NCI-H1694 treated with DMSO at 0.1 percent for 48 hours (cell line): ENCODE data around the gene LDB1.

Source experiments
- DNase-seq: peaks from one replicate; lab custom pipeline; 2025; lab: John Stamatoyannopoulos, UW

The LDB1 gene

DNA sequence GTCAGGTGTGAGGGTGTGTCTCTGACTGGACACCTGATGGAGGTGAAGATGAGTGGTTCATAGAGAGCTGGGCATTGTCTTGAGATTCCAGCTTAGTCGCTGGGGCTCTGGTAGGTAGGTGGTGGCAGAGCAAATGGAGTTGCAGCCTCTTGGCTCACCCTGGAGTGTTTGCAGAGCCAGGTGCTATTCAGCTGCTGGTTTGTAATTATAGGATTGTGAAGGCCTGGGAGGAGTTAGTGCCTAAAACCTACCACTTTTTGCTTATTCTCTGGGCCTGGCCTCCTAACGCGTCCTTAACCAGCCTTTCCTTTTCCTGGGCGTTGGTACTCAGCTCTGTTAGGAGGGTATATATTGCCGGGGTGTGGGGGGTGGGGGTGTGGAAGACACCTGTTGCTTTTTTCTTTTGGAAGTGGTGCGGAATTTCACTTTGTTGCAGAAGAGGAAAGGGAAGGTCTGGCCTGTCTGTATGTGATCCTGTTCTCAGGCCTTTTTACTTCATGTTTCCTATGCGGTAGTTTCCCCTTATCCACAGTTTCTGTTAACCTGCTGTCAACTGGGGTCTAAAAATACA lies 15.9 kb upstream of the LDB1 start:
- DNase-seq, result no peak

GRCh38 chr10:102134416-102134815 lies 14.2 kb upstream of the LDB1 start:
- DNase-seq, result no peak

DNA sequence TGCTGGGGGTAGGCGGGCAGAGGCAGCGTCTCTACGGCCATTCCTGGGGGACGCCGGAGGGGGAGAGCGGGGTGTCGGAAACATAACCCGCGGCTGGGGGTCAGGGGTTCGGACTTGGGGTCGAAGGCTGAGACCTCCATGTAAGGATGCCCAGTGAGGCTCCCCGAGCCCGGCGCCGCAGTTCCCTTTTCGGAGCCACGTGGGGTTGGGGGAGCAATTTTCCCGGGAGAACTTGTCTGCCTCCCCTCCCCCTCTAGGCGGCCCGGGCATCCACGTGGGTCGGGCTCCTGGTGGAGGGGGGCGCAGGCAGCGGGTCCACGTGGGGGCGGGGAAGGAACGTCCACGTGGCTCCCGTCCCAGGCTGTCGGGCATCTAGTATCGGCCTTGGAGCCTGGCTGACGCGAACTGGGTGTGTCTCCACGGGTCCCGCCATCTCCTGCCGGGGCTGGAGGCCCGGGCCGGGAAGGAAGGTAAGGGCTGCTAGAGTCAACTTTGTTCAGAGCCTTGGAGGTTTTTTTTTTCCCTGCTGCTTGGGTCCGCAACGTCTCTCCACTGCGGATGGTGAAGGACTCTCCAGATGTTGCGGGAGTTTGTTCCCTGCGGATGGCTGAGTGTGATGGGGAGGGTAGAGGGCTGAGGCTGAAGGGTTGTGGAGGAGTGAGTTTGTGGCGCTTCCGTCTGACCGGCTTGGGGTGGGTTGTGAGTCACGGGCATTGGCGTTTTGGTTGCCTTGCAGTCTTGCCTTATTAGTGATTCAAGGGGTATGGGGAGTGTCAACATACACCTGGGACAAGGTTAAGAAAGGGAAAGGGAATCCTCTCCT lies 13.4 kb upstream of the LDB1 start:
- peak; percentile 28 for DNase-seq

- DNase-seq, result peak; percentile 98
Observed at GRCh38 chr10:102132563-102133372, 12.6 kb upstream of the LDB1 start, which contains the start of gene PPRC1. TSS of gene PPRC1 (plus strand) at chr10:102133040. CDS start at chr10:102133069, 29 bp downstream.

DNA sequence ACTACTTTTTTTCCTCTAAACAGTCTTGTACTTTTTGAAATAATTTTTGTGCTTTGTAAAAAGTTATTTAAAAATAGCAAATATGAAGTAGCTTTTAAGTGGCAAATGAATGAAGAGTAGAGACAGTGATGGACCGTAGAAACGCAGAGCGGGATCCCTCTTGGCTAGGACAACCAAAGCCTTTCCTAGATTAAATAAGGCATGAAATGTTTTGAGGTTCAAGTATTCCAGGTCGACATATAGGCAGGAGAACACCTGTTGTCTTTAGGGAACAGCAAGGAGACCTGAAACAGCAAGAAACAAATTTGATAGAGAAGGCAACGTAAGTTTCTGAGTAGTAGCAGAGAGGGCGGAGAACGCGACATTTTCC lies 12.0 kb upstream of the LDB1 start:
- no peak for DNase-seq

- DNase-seq, result no peak
Observed at GRCh38 chr10:102131286-102132170, 11.4 kb upstream of the LDB1 start.

GRCh38 chr10:102123223-102123622 lies 3.1 kb upstream of the LDB1 start:
- DNase-seq, result no peak

DNA sequence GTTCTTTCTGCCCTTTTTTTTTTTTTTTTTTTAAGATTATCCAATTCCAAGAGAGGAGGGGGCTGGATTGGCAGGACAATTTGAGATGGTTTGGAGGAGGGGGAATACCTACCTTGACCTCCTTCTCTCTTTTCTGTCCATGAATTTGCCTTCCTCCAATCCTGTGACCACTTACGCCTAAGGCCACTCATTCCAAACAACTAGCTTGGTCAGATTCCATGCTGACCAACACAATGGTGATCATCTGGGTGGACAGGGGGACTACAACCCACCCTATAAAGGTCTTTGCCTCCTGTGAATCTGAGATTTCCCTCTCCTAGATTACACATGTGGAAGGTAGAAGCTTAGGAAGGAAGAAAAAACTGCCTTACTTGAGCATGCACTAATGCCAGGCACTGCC lies 2.3 kb upstream of the LDB1 start:
- no peak for DNase-seq

DNA sequence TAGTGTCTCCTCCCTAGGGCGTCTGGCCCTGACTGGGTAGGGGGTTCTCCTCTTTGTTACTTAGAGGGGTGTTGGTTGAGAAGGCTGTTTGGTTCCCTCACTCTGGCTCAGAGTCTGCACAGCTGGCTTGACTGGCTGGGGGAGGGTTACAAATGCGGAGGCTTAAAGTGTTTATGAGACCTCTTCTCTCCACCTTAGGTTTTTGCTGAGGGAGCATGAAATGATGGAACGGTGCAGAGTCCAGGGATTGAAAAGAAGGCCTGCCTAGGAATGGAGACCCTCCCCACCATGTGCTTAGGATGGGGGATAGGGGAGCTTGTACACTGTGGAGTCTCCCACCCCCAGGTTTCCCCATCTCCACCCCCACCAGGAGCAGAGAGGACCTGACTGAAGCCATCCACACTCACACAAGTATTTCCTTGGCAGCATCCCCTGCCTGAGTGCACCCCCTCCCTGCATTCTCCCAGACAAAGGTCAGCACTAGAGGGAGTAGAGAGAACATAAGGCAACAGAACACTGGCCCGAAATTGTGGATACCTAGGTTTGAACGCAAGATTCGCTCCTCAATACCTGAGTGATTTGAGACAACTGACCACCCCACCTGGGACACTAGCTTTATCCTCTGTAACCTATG lies 1.7 kb upstream of the LDB1 start:
- DNase-seq, result no peak

DNA sequence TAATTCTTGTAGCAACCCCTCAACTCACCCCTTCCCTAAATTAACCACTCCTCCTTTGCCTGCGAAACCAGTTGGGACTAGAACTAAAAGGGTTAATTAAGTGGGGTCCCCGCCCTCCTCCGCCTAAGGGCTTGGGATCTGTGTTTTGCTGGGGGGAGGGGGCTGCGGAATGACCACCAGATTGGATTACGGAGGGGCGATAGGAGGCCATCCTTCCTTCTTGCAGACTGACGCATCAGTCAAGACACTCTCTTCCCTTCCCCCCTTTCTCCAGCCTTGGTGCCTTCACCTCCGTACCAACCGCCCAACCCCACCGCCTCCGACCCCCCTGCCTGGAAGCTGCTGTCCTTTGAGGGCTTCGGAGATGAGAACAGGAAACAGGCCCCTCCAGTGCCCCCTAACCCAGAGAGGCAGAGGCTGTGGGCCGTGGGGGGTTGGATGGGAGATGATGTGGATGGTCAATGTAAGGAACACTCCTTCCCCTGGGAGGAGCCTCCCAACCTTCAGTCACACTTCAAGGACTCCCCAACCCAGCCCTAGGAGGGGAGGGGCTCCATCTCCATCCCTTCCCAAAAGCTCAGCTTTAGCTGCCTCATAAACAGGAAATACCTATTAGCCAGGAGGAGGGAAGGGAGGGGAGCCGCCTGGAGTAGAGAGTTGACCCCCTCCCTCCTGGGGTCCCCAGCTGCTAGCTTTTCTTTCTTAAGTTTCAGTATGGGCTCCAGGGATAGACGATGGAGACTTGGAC lies 997 bp upstream of the LDB1 start:
- no peak for DNase-seq

- DNase-seq, result peak; percentile 30
Observed at GRCh38 chr10:102119417-102120141, 589 bp downstream of the LDB1 start.

GRCh38 chr10:102118867-102119266 lies 1.3 kb downstream of the LDB1 start:
- no peak for DNase-seq

DNA sequence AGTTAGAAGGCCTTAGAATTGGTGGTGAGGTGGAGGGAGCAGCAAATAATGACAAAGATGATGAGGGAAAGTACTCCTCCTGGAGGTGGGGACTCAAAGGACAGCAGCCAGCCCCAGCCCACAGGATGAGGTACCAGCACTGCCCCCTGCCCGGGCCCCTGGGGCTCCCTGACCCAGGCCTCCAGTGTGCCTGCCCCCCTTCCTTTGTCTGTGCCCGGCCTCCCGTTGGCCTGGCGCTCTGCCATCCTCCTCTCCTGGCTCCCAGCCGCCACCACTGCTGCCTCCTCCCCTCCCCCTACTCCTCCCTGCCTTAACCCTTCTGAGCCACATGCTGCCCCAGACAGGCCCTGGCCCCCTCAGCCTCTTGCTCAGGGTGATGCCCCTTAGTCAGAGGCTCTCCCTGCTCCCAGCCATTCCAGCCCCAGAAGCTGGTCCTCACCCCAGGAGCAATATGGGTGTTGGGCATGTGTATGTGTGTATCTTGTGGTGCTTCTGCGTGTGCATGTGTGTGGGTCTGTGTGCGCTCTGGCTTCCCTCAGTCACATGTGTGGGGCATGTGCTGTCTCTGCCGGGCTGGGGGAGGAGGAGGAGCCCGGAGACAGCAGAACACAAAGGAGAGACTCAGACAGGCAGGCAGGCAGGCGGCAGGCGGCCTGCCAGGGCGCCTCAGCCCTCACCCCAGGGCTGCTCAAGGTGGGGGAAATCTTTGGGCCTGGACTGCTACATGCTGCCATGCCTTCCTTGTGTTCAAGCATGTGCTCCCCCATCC lies 2.6 kb downstream of the LDB1 start:
- DNase-seq, result peak; percentile 91

- DNase-seq, result no peak
Observed at GRCh38 chr10:102116656-102117055, 3.5 kb downstream of the LDB1 start.

DNA sequence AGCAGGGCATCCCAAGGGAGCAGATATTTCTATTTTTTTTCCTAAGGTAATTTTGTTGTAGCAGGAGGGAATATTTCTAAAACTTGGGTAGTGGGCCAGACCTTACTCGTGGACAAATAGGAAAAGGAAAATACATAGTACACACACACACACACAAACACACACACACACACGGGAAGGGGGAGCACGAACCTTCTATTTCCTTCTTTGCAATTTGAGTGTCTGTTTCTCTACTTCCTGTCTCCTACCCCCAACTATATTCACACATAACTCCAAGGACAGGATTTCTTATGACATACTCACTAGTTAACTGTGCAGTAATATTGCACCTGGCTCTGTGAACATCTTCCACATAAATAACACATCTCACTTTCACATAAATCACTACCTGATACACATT lies 4.4 kb downstream of the LDB1 start:
- DNase-seq, result no peak

- peak; percentile 66 for DNase-seq
Observed at GRCh38 chr10:102114861-102115618, 5.1 kb downstream of the LDB1 start.

DNA sequence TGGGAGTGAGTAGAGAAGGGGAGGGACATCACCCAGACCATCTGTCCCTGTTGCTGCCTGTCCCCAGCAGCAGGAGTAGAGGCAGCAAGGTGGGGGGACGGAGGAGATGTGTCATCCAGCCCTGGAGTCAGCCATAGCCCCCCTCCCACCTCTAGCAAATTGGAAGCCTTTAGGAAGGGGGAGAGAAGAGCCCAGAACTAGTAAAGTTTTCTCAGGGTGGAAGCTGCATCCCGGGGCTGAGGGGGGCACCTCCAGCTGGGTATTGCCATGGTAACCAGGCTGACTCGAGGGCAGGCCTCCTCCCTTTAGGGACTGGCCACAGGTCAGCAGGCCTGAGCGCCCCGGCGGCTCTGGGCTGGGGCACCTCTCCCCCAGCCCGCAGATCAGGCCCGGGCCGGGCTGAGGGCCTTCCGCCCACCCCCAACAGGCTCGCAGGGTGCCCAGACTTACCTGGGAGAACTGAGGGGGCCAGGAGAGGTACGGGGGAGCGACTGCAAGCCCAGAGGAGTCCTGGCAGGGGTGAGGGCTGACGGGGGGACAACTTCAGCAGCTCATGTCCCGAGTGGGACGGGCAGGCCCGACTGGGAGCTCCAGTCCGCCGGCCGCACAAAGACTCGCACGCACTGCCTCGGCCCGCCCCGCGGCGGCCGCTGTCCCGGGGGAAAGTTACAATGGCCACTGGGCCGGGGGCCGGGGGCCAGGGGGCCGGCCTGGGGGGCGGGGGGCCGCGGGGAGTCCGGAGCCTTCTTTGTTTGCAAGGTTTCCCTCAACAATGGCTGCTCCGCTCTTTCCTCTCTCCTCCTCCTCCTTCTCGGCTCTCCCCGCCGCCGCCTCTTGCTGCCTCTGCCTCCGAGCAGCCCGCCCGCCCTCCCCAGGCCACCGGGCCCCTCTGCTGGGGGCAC lies 6.0 kb downstream of the LDB1 start:
- peak; percentile 49 for DNase-seq
